T follicular helper cell (primary cell): ENCODE data around the gene ARHGAP24.
"Not testable (repeated sequence)": the region's sequence is repeated elsewhere in the genome, so short reads cannot be mapped to it uniquely, and the experiment has no call there.

ENCODE experiments used
- DNase-seq: peaks from one replicate; pipeline ENCODE4 v3.0.0-alpha.2; 2020; ENCODE audit warnings: low read depth

The ARHGAP24 gene

DNA sequence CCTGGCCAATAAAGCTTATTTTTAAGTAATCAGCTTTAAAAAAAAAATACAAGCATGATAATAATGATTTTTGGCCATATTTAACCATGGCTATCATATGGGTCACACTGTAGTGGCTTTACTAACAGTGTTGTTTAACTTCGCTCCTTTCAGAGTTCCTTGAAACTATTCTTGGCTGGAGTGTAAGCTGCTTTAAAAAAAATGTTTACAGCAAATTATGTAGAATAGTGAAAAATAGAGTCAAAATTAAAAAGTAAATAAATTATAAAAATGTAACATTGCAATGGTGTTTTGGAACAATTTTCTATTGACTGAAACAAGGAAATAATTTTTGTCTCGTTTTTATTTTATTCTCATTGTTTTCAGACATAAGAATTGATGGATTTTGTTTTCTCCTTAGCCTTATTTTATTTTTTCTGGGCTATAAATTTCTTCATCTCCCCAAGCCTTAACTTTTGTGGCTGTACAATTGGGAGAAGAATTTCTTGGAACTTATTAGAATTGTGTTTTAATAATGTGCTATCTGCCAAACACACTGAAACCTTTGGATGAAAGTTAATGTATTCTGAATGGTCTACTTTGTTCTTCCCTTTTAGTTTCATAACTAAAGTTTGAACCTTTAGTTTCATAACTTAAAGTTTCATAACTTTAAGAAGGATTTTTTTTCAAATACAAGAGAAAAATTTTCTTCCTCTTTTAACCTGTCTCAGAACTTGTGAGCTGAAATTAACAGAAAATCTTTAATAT, 182.0 kb downstream of the ARHGAP24 start:
- DNase-seq: no peak

DNA sequence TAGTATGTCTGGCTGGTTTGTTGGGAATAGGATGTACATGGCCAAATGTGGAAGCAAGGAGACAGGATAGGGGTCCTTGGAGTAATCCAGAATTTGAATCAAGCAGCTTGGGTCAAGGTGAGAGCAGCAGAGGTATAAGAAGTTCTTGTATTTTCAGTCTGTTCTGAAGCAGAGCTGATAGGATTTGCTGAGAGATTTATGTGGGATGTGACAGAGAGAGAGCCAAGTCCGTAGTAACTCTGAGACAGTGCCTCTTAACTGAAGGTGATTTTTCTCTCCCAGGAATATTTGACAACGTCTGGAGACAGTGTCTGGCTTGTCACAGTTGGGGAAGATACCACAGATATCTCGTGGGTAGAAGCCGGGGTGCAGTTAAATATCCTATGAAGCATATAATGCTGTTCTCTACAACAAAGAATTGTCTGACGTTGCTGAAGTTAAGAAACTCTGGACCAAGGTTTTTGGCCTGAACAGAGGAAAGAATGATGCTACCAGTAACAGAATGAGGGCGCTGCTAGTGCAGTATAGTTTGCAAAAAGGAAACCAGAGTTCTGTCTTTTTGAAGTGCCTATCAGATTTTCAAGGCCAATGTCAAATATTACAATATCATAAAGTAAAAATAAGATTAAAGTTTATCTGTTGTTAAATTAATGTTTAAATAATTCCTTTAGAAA, 184.0 kb downstream of the ARHGAP24 start:
- DNase-seq: no peak

DNA sequence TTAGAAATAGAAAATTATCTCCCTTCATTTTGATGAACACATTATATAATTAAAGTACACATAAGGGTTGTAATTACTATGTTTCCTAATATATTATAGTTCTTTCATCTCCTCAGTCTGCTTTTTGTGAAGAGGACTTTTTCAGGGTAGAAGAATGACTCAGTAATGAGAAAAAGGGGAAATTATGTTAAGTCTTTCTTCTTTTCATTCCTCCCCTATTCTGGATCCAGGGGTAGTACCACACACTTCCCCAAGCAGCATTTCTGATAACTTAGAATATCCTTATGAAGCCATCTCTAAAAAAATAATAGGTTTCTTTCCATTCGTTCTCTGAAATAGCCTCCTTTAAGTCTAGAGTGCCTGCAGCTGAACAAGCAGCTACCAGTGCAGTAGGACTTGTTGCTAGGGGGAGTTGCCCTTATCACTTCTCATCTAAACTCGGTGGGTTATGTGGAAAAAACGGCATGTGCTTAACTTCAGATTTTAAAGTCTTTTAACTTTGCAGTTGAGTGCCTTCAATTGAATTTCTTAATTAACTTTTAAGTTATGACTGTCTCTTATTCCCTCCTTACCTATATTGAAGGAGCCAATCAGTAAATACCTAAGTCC, 184.8 kb downstream of the ARHGAP24 start:
- DNase-seq: no peak

DNA sequence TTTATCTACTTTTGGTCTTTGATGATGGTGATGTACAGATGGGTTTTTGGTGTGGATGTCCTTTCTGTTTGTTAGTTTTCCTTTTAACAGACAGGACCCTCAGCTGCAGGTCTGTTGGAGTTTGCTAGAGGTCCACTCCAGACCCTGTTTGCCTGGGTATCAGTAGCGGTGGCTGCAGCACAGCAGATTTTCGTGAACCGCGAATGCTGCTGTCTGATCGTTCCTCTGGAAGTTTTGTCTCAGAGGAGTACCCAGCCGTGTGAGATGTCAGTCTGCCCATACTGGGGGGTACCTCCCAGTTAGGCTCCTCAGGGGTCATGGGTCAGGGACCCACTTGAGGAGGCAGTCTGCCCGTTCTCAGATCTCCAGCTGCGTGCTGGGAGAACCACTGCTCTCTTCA, 191.7 kb downstream of the ARHGAP24 start:
- not testable (repeated sequence) for DNase-seq

DNA sequence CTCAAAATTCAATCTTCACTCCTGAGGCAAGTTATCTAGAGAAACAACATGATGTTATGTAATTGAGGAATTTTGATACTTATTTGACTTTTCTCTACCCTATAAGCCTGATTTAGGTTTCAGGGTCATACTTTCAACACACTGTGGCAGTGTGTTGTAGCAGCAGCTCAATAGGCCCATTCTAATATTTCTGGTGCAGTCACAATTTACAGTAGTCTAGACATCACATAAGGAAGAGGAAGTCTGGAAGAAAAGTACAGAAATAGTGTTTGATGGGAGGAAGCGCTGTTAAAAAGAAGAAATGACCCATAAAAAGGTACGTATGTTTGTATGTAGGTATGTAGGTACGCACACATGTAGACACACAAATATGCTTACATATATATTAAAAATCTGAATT, 194.3 kb downstream of the ARHGAP24 start:
- DNase-seq: no peak

DNA sequence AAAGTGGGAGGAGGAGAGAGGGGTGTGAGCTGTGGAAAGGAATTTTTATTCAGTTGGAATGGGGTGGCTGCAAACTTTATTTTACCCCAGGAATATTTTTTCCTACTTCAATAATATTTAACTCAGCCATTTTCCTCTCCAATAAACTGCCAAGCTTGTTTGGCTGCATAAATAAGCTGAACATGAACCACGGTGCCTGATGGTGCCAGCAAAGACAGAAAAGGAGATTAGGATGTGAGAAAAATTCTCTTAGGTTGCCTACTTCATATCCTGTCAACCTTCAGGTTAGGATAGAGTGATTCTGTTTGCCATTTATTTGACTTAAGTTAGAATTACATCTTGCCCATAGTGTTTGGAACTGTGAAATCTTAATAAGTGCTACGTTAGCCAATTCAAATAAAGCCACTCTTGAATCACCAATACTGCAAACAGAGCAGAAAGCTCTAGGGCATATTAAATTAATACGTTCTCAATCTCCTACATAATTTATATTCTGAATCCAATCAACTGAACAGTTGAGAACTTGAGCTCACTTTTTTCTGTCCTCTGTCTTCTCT, 195.1 kb downstream of the ARHGAP24 start:
- DNase-seq: no peak

DNA sequence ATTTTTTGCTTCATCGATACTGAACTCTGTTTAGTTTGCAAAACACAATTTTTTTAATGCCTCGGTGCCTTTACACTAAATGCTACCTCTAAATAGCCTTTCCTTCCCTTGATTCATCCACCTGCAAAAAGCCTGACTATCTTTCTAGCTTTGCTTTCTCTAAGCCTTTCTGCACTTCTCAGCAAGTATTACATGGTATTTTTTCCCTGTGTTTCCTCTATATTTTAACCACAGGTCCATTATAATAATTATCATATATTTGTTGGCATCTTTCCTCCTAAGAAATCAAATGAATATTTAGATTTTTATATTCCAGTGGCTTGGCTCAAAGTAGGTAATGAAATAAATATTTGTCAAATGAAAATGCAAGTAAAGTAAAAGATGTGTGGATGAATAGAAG, 196.2 kb downstream of the ARHGAP24 start:
- DNase-seq: no peak

DNA sequence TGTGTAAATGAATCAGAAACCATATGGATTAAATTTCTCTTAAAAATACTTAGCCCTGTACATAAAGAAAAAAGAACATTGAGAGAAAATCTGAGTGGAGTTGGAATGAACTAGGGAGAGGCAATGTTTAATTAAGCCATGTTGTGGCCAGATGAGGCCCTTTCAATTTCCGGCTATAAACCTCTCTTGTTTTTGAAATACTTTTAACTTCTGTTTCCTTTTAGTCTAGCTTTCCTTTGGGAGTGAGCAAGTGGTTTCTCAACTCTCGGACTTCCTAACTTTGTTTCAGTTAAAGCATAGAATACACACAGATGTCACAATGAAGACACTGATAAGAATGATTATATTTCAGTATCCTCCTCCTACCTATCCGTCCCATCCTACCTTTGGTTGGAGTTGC, 197.2 kb downstream of the ARHGAP24 start:
- DNase-seq: no peak

DNA sequence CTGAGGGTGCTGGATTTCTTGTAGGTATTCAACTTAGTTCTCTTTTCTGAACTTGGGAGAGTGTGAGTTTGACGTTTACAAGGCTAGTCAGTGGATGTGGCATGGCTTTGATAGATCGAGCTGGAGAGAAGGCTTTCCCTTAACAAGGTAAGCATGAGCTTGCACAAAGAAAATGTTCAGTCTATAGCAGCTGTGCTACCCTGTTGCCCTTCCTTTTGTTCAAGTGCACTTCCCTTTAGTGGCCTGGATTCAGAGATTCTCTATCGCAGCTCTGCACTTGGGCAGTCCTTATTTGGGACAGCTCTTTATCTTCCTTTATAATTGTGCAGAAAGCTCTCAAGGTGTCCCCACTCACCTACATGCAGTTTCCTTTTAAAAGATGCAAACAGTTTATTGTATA, 198.0 kb downstream of the ARHGAP24 start:
- no peak for DNase-seq

DNA sequence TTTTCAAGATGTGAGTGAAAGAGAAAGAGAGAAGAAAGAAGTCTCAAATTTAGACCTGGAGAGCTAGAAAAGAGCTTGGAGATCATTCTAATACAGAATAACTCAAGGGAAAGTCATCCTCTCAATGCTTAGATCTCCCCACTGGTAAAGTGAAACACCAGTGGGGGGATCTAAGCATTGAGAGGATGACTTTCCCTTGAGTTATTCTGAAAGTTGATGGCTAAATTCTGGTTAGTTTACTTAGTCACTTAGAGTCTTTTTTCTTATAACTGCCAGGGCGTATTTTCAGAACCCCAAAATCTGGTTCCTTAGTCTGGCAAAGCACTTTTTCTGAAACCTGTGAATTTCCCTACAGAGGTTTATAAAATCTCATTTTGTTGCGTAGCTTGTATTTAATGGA, 198.6 kb downstream of the ARHGAP24 start:
- no peak for DNase-seq

DNA sequence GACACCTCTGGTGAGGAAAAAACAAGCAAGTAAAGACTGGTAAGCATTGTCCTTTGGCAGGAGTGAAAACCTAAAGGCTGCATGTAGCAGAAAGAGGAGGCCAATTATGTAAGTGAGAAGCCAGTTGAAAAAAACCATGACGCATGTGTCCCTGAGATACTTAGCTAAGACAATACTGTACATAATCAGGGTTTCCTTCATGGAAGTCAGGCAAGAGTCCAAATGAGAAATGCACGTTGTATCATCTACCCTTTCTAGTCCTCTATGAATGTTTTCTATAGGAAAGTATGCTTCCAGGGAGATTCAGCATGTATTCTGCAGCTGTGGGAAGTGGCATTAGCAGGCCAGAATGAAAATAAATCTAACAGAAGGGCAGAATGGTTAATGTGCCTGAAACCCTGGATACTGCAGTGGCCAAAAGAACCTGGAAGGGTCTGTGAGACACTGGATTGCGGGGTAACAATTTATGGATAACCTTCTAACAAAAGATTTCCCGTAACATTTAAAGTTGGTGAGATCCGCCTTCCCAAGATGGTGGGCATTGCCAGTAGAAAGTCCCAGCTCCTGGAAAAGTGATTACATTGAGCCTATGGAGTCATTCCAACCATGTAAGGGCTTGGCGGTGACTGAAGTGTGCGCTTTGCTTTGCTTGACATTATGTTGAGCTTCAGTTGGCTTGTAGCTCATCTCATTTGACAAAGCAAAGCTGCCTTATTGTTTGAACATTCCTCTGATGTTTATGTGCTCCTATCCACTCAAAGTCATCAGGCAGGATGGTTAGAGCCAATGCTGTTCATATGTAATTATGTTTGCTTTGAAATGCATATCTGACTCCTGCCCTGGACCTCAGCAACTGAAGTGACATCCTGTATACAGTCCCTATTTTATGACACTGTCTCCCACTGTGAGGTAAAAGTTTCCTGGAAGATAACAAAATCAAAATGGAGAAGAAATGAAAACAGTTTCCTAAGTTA, 200.4 kb downstream of the ARHGAP24 start:
- no peak for DNase-seq

DNA sequence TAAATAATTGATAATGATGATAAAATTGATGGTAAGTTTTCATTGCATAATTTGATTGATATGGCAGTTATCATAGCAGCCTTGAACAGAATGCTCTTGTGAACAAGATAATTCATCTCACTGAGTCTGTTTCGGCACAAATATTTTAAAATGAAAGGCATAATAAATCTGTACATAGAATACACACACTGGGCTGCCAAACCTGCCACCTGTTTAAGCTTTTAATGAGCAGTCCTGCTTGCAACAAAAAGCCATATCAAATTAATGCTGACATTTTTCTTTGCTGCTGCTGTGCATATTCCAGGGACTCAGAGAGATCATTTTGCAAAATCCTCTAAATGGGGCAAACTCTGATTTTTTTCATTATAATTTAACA, 201.1 kb downstream of the ARHGAP24 start:
- no peak for DNase-seq

DNA sequence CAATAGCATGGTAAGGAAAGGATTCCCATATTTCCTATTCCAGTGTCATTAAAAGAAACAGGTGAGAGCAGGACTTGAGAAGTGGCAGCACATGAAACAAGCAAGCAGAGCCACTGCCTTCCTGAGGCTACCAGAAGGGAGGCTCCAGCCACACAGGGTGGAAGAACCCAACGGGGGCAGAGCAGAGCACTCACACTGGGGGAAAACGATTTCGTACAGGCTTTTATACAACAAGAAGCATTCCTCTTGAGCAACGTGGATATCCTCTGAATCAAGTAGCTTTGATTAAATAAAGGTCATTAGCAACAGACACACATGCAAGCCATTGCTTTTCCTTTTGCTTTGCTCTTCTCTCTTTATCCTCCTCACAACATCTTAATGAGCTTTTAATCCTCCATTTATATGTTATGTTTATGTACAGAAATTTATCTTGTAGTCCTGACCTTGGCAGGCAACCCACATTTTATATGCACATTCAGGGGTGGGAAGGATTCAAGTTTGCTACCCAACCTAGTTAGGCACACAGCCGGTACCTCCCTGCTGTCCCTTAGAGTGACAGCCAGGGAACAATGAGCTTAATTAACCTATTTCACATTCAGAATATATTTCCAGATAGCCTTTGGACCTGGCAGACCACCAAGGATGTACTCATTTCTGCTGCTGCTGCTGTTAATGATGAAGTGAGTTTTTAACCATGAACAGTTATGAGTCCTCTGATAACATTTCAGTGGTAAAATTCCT, 202.1 kb downstream of the ARHGAP24 start:
- no peak for DNase-seq

DNA sequence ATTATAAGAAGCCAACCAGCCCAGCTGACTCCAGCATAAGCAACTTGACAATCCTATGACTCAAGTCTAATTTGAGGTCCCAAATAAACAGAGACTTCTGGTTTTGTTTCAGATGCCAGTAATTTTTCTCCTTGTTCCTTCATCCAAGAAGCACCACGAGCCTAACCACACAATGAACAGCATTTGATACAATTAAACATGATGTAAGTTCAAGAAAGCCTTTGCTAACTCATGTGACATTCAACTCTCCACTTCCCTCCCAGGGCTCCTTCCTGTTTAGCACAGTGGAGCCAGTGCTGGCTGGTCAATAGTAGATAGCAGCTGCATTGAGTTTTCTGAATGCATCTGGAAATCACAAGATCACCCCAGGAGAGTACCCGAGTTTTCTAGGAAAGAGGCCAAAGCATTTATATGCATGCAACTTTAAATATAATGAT, 206.3 kb downstream of the ARHGAP24 start:
- DNase-seq: no peak

DNA sequence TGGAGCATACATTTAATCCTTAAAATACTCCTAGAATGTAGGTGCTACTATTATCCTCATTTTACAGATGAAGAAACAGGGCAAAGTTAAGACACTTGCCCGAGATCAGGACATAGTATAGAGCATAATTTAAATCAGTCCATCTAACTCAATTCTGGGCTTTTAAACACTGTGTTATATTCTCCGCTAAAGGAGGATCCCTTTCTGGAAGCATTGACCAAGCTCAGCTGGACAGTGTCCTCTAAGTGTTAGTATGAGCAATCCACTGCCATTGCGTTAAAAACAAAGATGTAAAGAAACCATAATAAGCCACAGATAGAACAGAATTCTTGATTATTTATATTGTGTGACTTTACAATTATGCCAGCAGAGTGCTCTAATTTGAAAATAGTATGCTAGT, 207.0 kb downstream of the ARHGAP24 start:
- no peak for DNase-seq

DNA sequence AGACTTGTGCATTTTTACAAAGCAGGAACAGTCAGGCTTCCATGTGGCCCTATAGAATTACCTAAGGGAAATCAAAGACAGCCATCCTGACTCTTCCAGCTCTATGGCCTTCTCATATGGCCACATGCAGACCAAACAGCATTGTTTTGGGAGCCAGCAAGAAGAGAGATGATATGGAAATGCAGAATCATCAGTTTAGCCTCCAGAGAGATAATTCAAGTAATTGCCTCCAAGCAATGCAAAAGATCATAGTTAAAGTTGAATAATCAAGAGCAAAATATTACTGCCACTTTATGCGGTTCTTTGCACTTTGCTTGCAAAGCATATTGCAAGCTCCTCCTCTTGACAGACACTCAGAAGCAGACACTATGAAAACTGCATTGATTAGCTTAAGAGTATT, 207.4 kb downstream of the ARHGAP24 start:
- no peak for DNase-seq

DNA sequence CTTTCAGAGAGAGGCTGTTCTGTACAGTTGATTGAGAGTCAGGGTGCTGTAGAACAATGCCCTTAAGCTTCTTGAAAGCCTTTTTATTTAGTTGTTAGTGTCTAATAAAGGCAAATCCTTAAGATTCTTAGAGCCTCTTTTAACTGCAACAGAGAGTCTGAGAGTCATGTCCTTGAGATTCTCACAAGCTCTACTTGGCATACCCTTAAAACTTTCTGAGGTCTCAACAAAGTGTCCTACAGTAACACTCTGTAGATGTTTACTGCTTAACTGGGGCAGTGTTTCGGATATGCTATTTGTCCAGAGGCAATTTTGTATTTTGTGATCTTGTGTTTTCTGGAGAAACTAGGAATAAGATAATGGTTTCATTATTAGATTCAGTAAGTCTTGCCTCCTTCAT, 209.7 kb downstream of the ARHGAP24 start:
- no peak for DNase-seq

DNA sequence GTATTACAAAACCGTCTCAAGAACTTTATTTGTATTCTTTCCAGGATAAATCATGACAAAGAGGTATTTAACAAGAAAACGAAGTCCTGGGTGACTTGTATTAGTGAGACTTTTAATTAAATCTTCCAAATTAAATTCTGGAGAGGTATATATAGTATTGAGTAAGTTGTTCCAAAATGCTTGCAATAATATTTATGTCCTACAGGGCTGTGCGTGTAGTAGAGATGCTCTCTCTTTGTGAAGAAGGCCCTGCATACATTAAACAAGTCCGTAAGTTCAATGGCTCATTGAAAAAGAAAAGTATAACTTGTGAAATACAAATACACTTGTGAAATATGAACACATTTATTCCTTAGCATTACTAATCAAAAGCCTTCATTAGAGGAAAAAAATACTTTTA, 211.4 kb downstream of the ARHGAP24 start:
- no peak for DNase-seq

DNA sequence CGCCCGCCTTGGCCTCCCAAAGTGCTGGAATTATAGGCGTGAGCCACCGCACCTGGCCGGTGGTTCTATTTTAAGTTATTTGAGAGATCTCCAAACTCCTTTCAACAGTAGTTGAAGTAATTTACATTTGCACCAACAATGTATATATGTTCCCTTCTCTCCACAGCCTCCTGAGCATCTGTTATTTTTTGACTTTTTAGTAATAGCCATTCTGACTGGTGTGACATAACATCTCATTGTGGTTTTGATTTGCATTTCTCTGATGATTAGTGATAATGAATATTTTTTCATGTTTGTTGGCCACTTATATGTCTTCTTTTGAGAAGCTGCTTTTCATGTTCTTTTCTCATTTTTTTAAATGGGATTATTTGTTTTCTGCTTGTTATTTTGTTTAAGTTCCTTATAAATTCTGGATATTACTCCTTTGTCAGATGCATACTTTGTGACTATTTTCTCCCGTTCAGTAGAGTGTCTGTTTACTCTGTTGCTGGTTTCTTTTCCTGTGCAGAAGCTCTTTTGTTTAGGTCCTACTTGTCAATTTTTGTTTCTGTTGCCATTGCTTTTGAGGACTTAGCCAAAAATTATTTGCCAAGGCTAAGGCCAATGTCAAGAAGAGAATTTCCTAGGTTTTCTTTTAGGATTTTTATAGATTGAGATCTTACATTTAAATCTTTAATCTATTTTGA, 213.2 kb downstream of the ARHGAP24 start:
- no peak for DNase-seq

DNA sequence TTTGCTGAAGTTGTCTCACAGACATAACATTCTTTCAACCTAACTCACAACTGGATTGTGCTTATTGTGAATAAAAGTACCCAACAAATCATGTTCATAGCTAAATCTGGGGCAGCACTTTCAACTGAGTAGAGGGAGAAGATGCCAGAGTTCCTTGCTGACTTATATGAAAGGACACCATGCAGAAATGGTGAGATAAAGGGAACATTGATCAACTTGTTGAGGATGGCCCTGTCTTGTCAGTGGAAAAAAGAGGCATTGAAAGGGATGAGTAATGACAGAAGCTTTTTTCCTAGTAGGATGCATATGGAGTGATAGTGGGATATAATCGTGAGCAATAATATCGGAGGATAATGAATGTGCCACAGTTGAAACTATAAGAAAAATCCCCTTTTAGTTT, 221.7 kb downstream of the ARHGAP24 start:
- DNase-seq: no peak

DNA sequence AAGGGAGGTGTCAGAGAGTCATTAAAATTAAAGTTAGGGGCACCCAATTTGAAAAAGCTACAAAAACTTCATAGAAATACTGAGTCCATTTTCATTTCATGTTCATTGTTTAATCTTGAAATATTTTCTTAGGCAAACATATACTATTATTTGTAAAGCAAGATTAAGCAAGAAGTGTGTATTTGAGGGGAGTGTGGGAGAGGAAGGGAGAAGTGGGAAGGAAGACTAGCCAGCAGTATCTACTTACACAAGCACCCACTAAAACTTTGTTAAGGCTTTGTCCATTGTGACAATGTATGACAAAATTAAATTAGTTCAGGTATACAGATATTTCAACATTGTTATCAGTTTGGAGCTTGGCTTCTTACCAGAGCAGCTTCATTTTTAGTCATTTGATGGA, 222.9 kb downstream of the ARHGAP24 start:
- no peak for DNase-seq
